ENCODE data around the gene STX10. TPM values are rescaled to one million over a fixed set of nuclear protein-coding genes. Genes with fewer than 3 reads are reported as not detected.

Gene STX10
- polyA plus RNA-seq, 1 donor = 47.0 TPM

GRCh38 chr19:13146763-13147563, 3.2 kb downstream of the STX10 start:
- DNase-seq = no peak

- no peak for DNase-seq
Observed at GRCh38 chr19:13139633-13140311, 10.4 kb downstream of the STX10 start.

- no peak for DNase-seq
Observed at GRCh38 chr19:13138916-13139198, 11.3 kb downstream of the STX10 start.

- DNase-seq = no peak
Observed at GRCh38 chr19:13138171-13138915, 11.8 kb downstream of the STX10 start.

GRCh38 chr19:13137290-13137794, 12.8 kb downstream of the STX10 start:
- DNase-seq = no peak

- DNase-seq = no peak
Observed at GRCh38 chr19:13135068-13136062, 14.8 kb downstream of the STX10 start.

DNA sequence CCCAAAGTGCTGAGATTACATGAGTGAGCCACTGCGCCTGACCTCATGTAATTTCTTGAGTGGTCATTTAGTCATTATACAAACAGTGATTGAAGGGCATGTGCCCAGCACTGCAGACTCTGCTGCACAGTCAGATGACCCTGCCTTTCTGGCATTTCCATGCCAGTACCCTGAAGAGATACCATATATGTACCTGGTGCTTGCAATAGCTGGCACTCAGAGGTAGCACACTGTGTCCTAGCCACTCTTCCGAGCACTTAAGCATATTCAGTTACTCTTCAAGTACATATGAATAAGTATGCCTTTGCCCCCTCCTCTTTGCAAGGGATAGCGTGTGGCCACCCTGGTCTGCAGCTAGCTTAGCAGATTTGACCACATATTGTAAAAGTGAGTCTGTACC, 15.5 kb downstream of the STX10 start:
- no peak for DNase-seq

- DNase-seq = no peak
Observed at GRCh38 chr19:13133241-13133870, 16.8 kb downstream of the STX10 start.

DNA sequence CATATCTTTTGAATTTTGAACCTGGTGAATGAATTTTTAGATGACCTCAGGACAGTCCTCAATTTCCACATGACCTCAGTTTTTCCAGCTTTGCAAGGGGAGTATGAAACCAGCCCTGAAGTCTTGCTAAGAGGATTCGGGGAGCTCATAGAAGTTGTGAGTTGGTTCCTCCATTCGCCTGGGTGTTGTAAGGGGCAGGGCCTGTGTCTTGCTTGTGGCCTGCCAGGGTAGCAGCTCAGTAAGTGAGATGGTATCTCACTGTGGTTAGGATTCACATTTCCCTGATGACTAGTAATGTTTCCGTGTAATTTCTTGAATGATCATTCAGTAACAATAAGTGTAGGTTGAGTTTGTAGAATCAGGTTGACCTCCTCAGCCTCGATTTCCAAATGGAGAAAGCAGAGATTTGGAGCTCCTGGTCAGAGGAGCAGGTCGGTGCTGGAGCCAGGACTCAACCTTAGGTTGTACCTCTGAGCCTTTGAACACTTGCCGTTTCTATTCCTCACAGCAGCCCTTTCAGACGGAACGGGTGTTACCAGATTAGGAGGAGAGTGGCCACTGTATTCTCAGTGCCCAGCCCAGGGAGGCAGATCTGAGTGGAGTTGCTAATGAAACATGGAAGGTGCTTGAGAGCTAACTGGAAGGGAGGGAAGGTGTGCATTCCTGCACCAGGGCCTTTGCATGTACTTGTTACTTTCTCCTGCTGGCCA, 17.5 kb downstream of the STX10 start:
- no peak for DNase-seq

GRCh38 chr19:13130886-13131490, 19.2 kb downstream of the STX10 start:
- no peak for DNase-seq

GRCh38 chr19:13129384-13129783, 20.8 kb downstream of the STX10 start:
- no peak for DNase-seq

GRCh38 chr19:13128583-13128982, 21.6 kb downstream of the STX10 start:
- DNase-seq = no peak

DNA sequence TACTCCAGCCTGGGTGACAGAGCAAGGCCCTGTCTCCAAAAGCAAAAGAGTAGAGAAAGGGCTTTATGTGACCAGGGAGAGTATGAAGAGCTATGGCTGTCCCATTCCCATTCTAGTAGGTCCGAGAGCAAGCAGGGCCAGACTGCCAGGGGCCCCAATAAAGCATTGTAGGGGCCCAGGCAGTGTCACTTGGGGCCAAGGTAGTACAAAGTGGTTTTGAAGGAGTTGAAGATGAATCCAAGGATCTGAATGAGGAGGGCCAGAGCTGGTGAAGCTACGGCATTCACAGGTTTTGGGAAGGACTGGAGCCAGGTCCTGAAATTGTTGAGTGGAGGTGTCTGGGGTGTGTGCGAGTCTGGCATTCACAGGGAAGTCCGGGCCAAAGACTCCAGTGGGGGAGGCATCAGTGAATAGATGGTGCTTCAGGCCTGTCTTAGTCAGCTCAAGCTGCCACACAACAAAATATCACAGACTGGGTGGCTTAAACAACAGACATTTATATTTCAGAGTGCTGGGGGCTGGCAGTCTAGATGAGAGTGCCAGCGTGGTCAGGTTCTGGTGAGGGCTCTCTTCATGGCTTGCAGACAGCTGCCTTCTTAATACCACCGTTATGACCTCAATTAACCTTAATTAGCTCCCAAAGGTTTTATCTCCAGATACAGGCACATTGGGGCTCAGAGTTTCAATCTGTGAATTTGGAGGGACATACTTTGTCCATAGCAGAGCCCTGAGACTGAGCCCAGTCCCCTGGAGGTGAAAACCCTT, 22.2 kb downstream of the STX10 start:
- no peak for DNase-seq

- DNase-seq = no peak
Observed at GRCh38 chr19:13127051-13127450, 23.1 kb downstream of the STX10 start.

GRCh38 chr19:13122980-13123957, 26.9 kb downstream of the STX10 start:
- DNase-seq = no peak

DNA sequence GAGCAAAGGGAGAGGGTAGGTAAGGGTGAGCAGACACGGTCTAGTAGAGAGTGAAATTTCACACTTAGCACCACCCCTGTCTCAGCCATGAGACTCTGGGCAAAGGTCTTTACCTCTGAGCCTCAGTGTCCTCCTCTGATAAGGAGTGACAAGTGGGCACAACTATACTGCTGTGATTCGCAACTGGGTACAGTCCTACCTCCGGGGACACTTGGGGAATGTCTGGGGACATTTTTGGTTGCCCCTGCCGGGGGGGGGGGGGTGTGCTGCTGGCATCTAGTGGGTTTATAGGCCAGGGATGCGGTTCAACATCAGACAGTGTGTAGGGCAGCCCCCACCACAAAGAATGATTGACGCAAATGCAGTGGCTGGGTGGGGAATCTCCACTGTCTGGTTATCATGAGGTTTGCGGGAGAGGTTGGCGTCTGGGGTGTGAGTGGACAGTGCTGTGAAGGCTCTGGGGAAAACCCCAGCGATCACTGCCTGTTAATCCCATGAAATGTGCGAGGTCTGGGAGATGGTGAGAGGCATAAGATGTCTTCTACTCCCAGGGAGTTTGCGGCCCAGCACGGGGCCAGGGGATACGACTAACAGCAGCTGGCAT, 27.8 kb downstream of the STX10 start:
- no peak for DNase-seq

DNA sequence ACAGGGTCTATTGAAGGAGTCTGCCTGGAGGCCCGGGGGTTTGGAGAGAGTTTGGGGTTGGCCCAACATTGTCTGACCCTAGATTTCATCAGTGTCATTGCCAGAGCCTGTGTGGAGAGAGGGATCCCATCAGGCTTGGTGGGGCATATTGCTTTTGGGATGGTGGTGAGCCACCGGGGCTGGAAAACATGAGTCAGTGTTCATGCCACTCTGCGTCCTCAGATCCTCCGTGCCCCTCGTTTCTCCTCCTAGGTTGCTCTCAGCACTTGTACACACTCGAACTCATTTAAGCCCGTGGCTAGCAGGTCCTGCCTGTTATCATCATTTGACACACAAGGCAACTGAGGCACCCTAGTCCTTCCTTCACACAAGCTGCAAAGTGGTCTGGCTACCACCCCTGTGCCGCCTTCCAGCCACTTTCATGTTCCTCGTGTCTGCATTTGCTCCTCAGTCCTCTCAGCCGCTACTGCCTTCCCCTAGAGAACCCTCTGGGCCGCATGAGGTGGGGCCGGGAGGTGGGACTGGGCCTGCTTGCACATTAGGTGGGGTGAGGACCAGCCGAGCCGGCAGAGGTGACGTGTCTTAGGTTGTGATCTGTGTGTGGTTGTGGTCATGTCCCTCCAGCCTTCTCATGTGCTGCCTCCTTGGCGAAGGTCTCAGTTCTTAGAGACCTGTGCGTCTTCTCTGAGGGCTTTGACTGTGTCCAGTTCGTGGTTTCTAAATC, 28.5 kb downstream of the STX10 start:
- DNase-seq = no peak
